SKM-1 treated with dmso at 0.1 percent for 144 hours (cell line): Measurements from ENCODE around the gene TMEM208.
A peak's percentile ranks its signal among the peaks of the same experiment; 100 is the strongest.

Source experiments
- DNase-seq: peaks from one replicate; lab custom pipeline; 2025; ENCODE audit not compliant: unreplicated experiment; lab: John Stamatoyannopoulos, UW

Gene TMEM208

DNA sequence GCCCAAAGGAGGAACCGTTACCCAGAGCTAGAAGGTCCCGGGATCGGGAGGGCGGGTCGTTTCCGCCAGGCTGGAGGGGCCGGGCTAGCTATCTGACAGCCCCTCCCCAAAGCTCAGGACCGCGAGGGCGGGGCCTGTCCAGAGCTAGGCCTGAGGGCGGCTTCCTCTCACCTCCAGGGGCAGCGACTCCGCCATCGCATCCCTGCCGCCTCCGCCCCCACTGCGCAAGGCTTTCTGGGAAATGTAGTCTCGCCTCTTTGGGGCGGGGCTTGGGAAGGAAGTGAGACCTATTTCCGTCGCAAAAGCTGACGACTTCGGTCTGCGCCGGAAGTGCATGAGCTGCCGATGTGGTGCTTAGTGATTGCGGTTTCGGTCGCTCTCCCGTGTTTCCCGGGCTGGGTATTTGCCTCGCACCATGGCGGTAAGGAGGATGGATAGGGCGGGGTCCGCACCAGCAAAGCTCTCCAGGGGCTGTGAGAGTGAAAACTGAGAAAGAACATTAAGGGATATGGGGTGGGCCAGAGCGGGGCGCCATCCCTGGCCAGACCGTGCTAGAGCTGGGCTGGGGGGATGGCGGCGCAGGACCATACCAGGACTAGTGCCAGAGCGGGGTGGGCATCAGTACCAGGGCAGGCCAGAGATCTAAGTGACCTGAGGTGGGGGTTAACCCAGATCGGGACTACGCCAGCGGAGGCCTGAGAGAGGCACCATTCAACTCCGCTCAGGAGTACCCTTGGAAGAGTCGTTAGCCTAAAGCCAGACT lies at the start of gene TMEM208:
Gene TMEM208 (plus strand): TSS at position 327 of the 763 bp plus-strand sequence. CDS start 89 bp downstream, at position 416.
- peak; percentile 91 for DNase-seq

- DNase-seq, result no peak
These were observed 48.9 kb upstream of the TMEM208 start for GRCh38 chr16:67177743-67178699.

- no peak for DNase-seq
These were observed 47.4 kb upstream of the TMEM208 start for GRCh38 chr16:67179421-67180080.

GRCh38 chr16:67180166-67180565 lies 46.8 kb upstream of the TMEM208 start:
- DNase-seq, result no peak

DNA sequence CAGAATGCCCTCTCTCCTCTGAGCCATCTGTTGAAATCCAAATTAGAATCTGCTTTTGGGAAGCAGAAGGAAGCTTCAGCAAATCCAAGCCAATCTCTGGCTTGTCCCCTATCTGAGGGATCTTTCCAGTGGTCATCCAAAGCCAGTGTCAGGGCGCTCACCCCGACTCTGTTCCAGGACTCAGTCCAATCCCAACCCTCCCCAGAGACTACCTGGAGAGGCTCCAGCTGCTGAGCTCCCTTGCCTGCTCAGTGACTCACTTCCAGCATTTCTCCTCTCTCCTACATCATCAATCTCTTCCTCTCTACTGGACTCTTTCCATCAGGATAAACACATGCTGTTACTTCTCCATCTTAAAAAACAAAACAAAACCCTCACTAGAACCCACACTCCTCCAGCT lies 45.6 kb upstream of the TMEM208 start:
- DNase-seq, result no peak

- no peak for DNase-seq
These were observed 44.6 kb upstream of the TMEM208 start for GRCh38 chr16:67182288-67182687.

- DNase-seq, result no peak
These were observed 43.7 kb upstream of the TMEM208 start for GRCh38 chr16:67183284-67183626.

DNA sequence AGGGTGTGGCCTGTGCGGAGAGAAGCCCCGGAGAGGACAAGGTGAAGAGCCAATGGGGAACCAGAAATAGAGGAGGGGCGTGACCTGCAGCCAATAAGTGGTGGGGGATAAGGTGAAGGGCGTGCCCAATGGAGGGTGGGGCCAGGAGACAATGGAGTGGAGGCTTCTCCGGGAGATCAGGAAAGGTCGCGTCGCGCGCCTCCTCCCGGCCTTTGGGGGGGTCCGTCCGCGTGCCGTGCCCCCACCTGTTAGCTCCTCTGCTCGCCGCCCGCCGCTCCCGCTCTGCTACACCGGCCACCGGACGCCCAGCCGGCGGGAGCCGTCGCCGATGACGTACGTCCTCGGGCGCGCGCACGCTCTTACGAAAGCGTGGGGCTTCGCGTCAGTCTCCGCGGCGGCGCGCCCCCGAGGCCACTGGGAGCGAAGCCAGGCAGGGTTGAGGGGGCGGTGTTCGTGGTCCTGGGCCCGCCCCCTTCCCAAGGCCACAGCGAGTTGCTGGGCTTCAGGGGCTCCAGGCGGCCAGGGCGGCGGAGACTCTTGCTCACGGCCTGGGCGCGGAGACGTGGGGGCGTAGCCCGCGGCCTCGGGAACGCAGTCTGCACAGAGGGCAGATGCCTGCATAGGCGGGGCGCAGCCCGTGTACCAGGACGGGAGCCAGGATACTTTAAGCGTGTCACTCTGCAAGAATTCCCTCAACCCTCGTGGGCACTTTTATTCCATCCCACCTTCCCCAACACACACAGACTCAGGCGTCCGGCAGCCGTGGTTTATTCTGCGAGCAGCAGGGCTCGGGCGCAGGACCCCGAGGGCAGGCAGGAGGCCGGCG lies 43.1 kb upstream of the TMEM208 start, which contains the start of gene MATCAP1:
Gene MATCAP1 (minus strand): TSS at position 337 of the 826 bp plus-strand sequence. CDS start 3,353 bp downstream, outside the sequence.
- peak; percentile 99 for DNase-seq

- no peak for DNase-seq
These were observed 42.4 kb upstream of the TMEM208 start for GRCh38 chr16:67184453-67184994.

GRCh38 chr16:67184995-67185650 lies 41.8 kb upstream of the TMEM208 start:
- peak; percentile 79 for DNase-seq

DNA sequence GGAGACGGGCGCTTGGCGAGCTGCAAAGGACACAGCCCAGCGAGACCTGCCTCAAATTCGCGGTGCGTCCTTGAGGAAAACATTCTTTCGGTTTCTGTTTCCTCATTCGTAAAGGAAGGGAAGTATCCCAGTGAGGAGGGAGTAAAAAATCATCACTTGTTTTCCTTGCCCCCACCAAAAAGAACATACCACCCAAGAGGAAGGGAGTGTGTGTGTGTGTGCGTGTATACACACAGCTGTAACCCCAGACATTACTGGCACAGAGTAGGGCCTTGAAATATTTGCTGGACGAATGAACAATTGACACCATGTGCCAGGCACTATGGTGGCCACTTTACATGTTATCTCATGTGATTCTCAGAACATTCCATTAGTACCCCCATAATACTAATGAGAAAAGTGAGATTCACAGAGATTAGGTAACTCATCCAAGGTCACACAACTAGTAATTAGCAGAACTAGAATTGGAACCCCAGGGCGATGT lies 41.2 kb upstream of the TMEM208 start:
- no peak for DNase-seq

DNA sequence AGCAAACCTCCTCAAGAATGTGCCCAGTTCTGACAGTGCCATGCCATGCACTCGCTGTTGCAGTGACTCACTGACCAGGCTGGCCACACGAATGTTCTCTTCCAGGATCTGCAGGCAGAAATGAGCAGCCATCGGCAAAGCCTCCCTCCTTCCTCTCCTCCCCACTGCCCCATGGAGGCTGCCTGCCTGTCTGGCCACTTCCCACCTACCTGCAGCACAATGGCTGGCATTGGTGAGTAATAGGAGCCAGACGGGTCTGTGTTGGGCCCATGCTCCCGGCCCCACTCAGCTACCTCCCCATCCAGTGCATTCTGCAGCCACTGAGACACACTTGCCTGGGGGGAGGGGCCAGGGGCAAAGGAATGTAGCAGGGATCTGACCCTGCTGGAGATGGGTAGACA lies 40.4 kb upstream of the TMEM208 start:
- no peak for DNase-seq

DNA sequence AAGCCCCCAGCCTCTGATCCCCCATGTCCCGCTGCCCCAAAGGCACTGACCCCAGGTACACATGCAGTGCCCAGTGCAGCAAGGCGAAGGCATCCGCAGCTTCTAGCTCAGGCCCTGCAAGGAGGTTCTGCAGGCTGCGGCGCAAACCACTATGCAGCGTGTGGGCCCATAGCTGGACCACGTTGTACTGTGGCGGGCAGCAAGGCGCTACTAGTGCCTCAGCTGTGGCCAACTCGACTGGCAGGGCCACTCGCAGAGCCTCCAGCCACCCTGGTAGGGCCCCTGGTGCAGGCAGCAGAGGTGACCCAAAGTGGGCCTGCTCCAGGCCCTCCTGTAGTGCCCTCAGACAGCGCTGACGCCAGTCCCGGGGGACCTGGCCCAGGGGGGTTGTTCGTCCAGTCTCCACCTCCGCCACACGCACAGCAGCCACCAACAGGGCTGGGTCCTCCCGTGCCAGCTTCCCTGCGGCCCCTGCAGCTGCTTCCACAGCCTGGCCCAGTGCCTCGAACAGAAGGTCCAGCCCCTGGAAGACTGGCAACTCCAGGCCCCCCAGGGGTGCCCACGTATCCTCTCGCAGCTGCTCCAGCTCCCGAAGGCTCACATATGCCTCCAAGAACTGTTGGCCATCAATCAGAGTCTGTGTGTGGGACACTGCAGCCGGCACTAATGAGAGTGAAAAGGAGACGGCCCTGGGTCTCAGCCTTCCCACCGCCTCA lies 39.6 kb upstream of the TMEM208 start:
- DNase-seq, result no peak

GRCh38 chr16:67188323-67188722 lies 38.6 kb upstream of the TMEM208 start:
- DNase-seq, result no peak

GRCh38 chr16:67188798-67189197 lies 38.1 kb upstream of the TMEM208 start:
- no peak for DNase-seq

DNA sequence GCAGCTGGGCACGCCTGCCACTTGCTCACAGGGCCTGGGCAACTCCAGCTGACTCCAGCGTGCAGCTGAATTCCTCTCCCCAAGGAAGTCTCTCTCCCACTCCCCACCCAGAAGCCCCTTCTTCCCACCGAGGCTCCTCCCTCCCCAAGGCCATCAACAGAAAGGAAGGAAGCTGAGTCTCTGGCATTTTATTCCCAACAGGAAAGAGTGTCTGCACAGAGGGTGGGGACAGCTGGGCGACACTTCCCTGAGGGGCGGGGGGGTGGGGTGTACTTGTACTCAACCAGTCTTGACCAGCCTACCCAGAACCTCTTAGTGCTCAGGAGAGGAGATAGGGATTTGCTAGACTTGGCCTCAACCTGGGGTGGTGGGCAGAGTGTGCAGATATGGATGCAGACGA lies 36.9 kb upstream of the TMEM208 start, which contains the start of gene EXOC3L1:
Gene EXOC3L1 (minus strand): TSS at position 96 of the 400 bp plus-strand sequence. CDS start 460 bp downstream, outside the sequence.
- no peak for DNase-seq

GRCh38 chr16:67190448-67191399 lies 36.2 kb upstream of the TMEM208 start:
- no peak for DNase-seq
